Prostate gland (tissue), 2 donors: ENCODE results near the gene LMO2. TPM values are rescaled to one million over a fixed set of nuclear protein-coding genes. Genes with fewer than 3 reads are reported as not detected.

Source experiments
- DNase-seq: peaks from one replicate; pipeline ENCODE4 v3.0.0-alpha.2; 2019; ENCODE audit warnings: low spot score
- H3K27ac ChIP-seq, 2 donors: fragments of 200-600 bp; sonication (generic); 2 replicates each; pipeline ENCODE4 v1.5.1; 2017 to 2019
- H3K27me3 ChIP-seq: fragments of 200-600 bp; sonication (generic); replicated peaks from 2 replicates; pipeline ENCODE4 v1.5.1; 2019; ENCODE audit not compliant: insufficient read depth
- H3K36me3 ChIP-seq, 2 donors: fragments of 200-600 bp; sonication (generic); 1 replicate in 1 of 2; 2 replicates in 1 of 2; pipeline versions ENCODE4 v1.5.1 to v1.8.1; 2017 to 2019
- H3K4me1 ChIP-seq: fragments of 200-600 bp; sonication (generic); replicated peaks from 2 replicates; pipeline ENCODE4 v1.5.1; 2019
- H3K4me3 ChIP-seq, 2 donors: fragments of 200-600 bp; sonication (generic); 2 replicates each; pipeline ENCODE4 v1.5.1; 2017 to 2019
- H3K9me3 ChIP-seq: fragments of 200-600 bp; sonication (generic); 2 replicates; pipeline ENCODE4 v1.5.1; 2017
- POLR2A ChIP-seq: fragments of 450-650 bp; IDR thresholded peaks from one replicate; pipeline ENCODE4 v1.6.1; 2016; ENCODE audit warnings: antibody characterized with exemption, mild to moderate bottlenecking
- POLR2AphosphoS5 ChIP-seq: sonication (generic); formaldehyde crosslinking; IDR thresholded peaks from one replicate; pipeline ENCODE4 v1.6.1; 2017; ENCODE audit warnings: antibody characterized with exemption
- WGBS: methylation state at CpG from one replicate; pipeline ENCODE4 v1.1.5; 2018; 5-methylcytosine and 5-hydroxymethylcytosine counted together
- intact Hi-C: fragments of 100-400 bp; cut with DNase I; formaldehyde crosslinking; loops from one replicate; pipeline ENCODE4 v1.14.2; 2022
- total RNA-seq, 2 donors: library from RNA; depleted of rRNA; stranded (reverse); fragments of >200 nt; gene quantifications; one replicate each; pipeline ENCODE4 v1.1.0, GENCODE V29; 2016
- TF ChIP-seq, protein P1 (sequence below), 4 experiments: fragments of 200-600 bp in 2 of 4; fragments of 450-650 bp in 2 of 4; sonication (generic) in 2 of 4; IDR thresholded peaks; 1 replicate in 3 of 4; 2 replicates in 1 of 4; pipeline ENCODE4 v1.5.1; 2016 to 2019; ENCODE audit warnings: antibody characterized with exemption in 4 of 4, mild to moderate bottlenecking in 2 of 4, moderate library complexity in 2 of 4

LMO2 gene
- total RNA-seq, 2 donors from 2014 or later = 11.4 to 25.0 TPM

DNA sequence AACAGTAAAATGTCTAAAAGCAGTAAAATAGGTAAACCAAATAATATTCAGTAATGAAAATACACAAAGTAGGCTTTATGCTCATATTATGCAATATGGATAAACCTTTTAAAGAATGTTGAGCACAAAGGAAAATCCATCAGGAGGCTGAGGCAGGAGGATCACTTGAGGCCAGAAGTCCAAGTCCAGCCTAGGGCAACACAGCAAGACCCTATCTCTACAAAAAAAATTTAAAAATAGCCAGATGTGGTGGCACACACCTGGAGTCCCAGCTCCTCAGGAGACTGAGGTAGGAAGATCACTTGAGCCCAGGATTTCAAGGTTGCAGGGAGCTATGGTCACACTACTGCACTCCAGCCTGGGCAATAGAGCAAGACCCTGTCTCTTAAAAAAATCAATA is 17.7 kb upstream of the LMO2 start:
- Histone ChIP-seq H3K4me3 (no peak overlapping the region), H3K27me3 (no peaks in the 10 kb centered on the region), H3K9me3 (no peaks in the 10 kb centered on the region), H3K36me3 (no peaks in the 10 kb centered on the region), H3K27ac (no peak overlapping the region), H3K4me1 (no peaks in the 10 kb centered on the region)
- intact Hi-C loops = no loop called here
- TF ChIP-seq, protein P1, sequence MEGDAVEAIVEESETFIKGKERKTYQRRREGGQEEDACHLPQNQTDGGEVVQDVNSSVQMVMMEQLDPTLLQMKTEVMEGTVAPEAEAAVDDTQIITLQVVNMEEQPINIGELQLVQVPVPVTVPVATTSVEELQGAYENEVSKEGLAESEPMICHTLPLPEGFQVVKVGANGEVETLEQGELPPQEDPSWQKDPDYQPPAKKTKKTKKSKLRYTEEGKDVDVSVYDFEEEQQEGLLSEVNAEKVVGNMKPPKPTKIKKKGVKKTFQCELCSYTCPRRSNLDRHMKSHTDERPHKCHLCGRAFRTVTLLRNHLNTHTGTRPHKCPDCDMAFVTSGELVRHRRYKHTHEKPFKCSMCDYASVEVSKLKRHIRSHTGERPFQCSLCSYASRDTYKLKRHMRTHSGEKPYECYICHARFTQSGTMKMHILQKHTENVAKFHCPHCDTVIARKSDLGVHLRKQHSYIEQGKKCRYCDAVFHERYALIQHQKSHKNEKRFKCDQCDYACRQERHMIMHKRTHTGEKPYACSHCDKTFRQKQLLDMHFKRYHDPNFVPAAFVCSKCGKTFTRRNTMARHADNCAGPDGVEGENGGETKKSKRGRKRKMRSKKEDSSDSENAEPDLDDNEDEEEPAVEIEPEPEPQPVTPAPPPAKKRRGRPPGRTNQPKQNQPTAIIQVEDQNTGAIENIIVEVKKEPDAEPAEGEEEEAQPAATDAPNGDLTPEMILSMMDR (IDR thresholded peaks at IDR 0.05) = no peak
- TF ChIP-seq POLR2AphosphoS5 (no peak), POLR2A (no peak)
- no peak for DNase-seq

DNA sequence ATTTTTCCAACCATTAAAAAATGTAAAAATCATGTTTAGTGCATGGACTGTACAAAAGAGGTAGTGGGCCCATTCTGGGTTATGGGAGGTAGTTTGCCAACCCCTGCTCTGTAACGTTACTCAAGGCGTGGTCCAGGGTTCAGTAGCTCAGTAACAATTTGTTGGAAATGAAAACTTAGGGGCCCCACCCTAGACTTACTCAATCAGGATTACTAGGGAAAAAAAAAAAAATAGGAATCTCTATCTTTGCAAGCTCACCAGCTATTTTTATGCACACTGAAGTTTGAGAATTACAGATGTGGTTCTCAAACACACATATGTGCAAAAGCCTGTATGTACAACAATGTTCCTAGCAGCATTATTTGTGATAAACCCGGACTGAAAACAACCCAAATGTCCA is 17.3 kb upstream of the LMO2 start:
- intact Hi-C loops = no loop called here

DNA sequence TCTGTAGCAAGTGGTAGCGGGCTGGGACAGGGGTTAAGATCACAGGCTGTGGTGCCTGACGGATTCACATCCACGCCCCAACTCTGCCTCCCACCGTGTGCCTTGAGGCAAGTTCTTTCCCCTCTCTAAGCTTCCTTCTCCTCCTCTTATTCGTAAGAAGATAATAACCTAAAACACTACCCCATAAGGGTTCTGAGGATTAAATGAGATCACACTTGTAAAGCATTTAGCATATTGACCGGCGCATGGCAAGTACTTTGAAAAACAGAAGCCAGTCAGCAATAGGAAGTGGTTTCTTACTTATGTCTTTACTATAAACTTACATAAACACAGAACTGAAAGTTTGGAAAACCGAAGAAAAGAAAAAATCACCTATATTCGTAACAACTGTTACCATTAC is 15.5 kb upstream of the LMO2 start:
- Histone ChIP-seq H3K27ac (no peak overlapping the region), H3K4me1 (no peaks in the 10 kb centered on the region), H3K36me3 (no peaks in the 10 kb centered on the region), H3K27me3 (no peaks in the 10 kb centered on the region), H3K4me3 (no peak overlapping the region), H3K9me3 (no peaks in the 10 kb centered on the region)
- no peak for DNase-seq
- TF ChIP-seq POLR2AphosphoS5 (no peak), POLR2A (no peak)
- TF ChIP-seq, protein P1 (IDR thresholded peaks at IDR 0.05) = no peak
- intact Hi-C loops = no loop called here
- 75% methylated on average over 9 of the region's 9 CpGs for WGBS

More for the DNA sequence above, 17.3 kb upstream of the LMO2 start:
- H3K27me3 ChIP-seq = no peaks in the 10 kb centered on the region
- no peaks in the 10 kb centered on the region for H3K9me3 ChIP-seq
- H3K4me3 ChIP-seq = no peak overlapping the region
- H3K36me3 ChIP-seq = no peaks in the 10 kb centered on the region
- H3K27ac ChIP-seq = no peak overlapping the region
- H3K4me1 ChIP-seq = no peaks in the 10 kb centered on the region
- WGBS = 74% methylated on average over 3 of the region's 3 CpGs
- DNase-seq = no peak
- TF ChIP-seq POLR2A = no peak
- TF ChIP-seq POLR2AphosphoS5 = no peak
- TF ChIP-seq, protein P1 (IDR thresholded peaks at IDR 0.05) = no peak

DNA sequence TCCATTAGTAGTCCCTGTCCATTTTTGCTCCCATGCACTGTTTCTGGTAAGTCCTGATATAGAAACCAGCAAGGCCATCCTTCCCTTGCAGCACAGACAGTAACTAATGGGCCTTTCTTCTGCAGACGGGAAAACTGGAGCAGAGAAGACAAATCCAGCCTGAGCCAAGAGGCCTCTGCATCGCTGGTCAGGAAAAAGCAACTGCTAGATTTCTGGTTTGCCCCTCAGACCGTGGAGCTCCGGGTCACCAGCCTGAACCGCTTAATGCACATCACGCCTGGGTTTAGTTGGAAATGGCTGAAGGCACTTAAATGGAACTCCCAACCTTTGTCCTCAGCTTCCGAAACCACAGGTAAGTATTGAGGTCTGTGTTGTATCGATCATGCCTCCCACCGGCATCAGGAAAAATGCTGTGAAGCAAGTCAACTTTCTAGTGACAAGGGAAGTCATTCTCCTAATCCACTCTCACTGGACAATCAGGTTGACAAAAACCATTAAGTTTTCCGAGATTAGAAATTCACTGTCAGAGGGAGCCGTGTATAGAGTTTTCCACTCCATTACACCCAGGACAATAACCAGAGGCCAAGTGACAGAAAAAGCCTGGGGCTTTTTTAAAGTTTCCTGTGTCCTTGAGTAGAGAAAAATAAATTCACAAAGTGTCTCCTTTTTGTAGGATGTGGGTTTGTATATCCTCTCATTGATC is 14.8 kb upstream of the LMO2 start:
- no peak for DNase-seq
- H3K27ac ChIP-seq = no peak overlapping the region
- no peaks in the 10 kb centered on the region for H3K9me3 ChIP-seq
- WGBS = 88% methylated on average over 11 of the region's 11 CpGs
- H3K4me3 ChIP-seq = no peak overlapping the region
- H3K36me3 ChIP-seq = no peaks in the 10 kb centered on the region
- H3K4me1 ChIP-seq = no peaks in the 10 kb centered on the region
- no peaks in the 10 kb centered on the region for H3K27me3 ChIP-seq
- TF ChIP-seq POLR2A (no peak), POLR2AphosphoS5 (no peak)
- TF ChIP-seq, protein P1 (IDR thresholded peaks at IDR 0.05) = no peak
- intact Hi-C loops = no loop called here

DNA sequence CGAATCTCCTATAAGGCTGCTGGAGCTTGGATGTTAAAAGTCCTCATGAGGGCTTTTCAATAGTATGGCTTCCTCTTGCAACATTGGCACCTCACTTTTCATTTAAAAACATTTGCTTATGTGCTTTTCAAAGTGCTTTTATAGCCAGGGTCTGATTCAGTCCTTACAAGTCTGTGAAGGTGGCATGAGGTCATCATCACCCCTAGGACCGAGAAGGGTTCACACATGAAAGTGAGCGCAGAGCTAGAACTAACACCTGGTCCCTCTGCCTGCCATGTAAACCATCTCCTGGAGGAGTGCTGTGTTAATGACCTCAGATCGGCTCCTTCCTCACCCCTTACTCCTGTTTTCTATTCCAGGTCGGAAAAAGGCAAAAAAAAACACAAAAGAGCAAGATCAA is 12.2 kb upstream of the LMO2 start:
- 81% methylated on average over 5 of the region's 5 CpGs for WGBS
- Histone ChIP-seq H3K4me3 (no peak overlapping the region), H3K27me3 (no peaks in the 10 kb centered on the region), H3K27ac (no peak overlapping the region), H3K4me1 (no peaks in the 10 kb centered on the region), H3K9me3 (no peaks in the 10 kb centered on the region), H3K36me3 (no peaks in the 10 kb centered on the region)
- DNase-seq = no peak
- TF ChIP-seq POLR2A (no peak), POLR2AphosphoS5 (no peak)
- TF ChIP-seq, protein P1 (IDR thresholded peaks at IDR 0.05) = no peak
- intact Hi-C loops = no loop called here
